Tibial artery (tissue), 4 donors: ENCODE measurements around the gene SEC14L2.

ENCODE experiments used
- DNase-seq, 2 donors: peaks; one replicate each; pipeline ENCODE4 v3.0.0-alpha.2; 2019
- H3K27ac ChIP-seq, 2 donors: fragments of 200-600 bp; sonication (generic) in 1 of 2; 1 replicate in 1 of 2; 2 replicates in 1 of 2; pipeline ENCODE4 v1.5.1; 2018 to 2019; ENCODE audit warnings: mild to moderate bottlenecking in 1 of 2
- H3K27me3 ChIP-seq, 2 donors: fragments of 200-600 bp; sonication (generic) in 1 of 2; one replicate each; pipeline versions ENCODE4 v1.5.1 to v1.6.0; 2016 to 2019
- H3K36me3 ChIP-seq, 3 donors: fragments of 200-600 bp; sonication (generic) in 2 of 3; one replicate each; pipeline ENCODE4 v1.5.1; 2016 to 2019; ENCODE audit warnings: mild to moderate bottlenecking in 2 of 3
- H3K4me1 ChIP-seq, 4 donors: fragments of 200-600 bp; sonication (generic) in 2 of 4; 1 replicate in 3 of 4; 2 replicates in 1 of 4; pipeline ENCODE4 v1.5.1; 2016 to 2019
- H3K4me3 ChIP-seq, 2 donors: fragments of 200-600 bp; sonication (generic) in 1 of 2; 1 replicate in 1 of 2; 2 replicates in 1 of 2; pipeline ENCODE4 v1.5.1; 2018 to 2019; ENCODE audit warnings: mild to moderate bottlenecking in 2 of 2
- H3K9me3 ChIP-seq, 3 donors: fragments of 200-600 bp; sonication (generic) in 1 of 3; one replicate each; pipeline ENCODE4 v1.5.1; 2016 to 2019
- CTCF ChIP-seq, 2 experiments: fragments of 200-600 bp in 1 of 2; fragments of 450-650 bp in 1 of 2; IDR thresholded peaks; one replicate each; pipeline ENCODE4 v1.5.1; 2017 to 2019; ENCODE audit warnings: antibody characterized with exemption in 2 of 2, mild to moderate bottlenecking in 1 of 2, moderate library complexity in 1 of 2
- intact Hi-C: fragments of 100-400 bp; cut with DNase I; formaldehyde crosslinking; loops from one replicate; pipeline ENCODE4 v1.15.0; 2023; ENCODE audit warnings: low total_unique reads

SEC14L2 gene

DNA sequence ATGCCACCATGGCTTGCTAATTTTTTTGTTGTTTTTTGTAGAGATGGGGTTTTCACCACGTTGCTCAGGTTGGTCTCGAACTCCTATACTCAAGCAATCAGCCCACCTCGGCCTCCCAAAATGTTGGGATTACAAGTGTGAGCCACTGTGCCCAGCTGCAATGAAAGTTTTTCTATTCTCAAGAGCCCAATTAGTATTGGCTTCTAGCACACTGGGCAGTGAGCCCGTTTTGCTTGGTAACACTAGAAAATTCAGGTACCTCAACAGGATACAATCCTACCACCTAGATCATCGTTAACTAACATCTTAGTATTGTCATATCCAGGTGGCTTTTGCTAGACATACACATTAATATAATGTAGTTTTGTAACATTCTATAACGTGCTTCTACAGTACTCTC, 56.0 kb downstream of the SEC14L2 start:
- Histone ChIP-seq H3K27me3 (peaks cover 0 to 22% of the 10 kb centered on the region in 2 donors), H3K27ac (no peak overlapping the region), H3K4me1 (no peaks in the 10 kb centered on the region), H3K4me3 (no peak overlapping the region), H3K36me3 (no peaks in the 10 kb centered on the region), H3K9me3 (no peaks in the 10 kb centered on the region)
- intact Hi-C loops = no loop called here
- DNase-seq = no peak
- TF ChIP-seq CTCF (IDR thresholded peaks at IDR 0.05) = no peak

DNA sequence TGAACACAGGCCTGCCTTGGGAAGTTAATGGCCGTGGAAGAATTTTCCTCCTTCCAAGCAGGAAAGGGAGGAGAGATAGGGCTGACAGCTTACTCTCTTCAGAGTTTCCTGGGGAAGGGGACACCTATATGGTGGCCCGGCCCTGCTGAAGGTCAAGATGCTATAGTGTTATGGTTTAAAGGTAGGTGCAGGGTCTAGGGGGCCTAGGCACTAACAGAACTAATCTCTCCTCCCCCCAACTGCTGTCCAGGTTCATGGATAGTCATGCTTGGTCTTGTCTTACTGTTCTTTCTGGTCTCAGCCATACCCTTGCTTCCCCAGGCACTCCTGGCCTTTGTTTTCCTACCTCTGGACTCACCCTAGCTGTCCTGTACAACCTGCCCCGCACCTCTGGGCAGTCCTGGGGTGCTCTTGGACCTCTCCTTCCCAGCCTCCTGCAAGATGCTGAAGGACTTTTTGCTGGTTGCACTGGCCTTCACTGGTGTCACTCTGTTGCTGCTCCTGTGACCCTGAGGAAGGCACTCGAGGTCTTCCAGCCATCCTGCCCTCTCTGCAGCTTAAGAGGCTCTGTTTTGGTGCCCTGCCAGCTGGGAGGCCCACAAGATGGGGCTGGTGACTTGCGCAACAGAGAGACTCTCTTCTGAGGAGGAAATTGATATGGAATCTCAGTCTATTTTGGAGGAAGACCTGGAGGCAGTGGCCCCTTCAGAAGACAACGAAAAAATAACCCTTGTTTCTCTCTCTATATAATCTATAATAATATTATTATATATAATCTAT, 57.1 kb downstream of the SEC14L2 start:
- Histone ChIP-seq H3K27me3 (peaks cover 0 to 31% of the 10 kb centered on the region in 2 donors), H3K4me3 (no peak overlapping the region), H3K4me1 (no peaks in the 10 kb centered on the region), H3K36me3 (no peaks in the 10 kb centered on the region), H3K27ac (no peak overlapping the region), H3K9me3 (no peaks in the 10 kb centered on the region)
- no peak for TF ChIP-seq CTCF (IDR thresholded peaks at IDR 0.05)
- intact Hi-C loops = no loop called here
- no peak for DNase-seq

DNA sequence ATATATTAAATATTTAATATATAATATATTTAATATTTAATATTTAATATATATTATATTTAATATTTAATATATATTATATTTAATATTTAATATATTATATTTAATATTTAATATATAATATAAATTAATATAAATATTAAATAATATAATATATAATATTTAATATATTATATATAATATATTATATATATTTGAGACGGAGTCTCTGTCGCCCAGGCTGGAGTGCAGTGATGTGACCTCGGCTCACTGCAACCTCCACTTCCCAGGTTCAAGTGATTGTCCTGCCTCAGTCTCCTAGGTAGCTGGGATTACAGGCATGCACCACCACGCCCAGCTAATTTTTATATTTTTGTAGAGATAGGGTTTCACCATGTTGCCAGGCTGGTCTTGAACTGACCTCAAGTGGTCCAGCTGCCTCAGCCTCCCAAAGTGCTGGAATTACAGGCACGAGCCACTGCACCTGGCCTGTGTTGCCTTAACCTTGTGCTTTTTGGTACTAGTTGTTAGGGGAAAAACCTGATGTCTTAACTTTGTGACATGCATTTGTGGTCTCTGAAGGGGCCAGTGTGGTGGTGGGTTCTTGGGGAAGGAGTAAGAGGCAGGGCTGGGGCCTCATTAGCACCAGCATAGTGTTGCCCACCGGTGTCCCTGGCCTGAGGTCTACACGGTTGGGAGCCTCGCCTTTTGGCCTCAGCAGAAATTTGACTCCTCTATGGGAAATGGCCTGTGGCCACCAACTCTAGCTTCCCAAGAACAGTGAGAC, 58.4 kb downstream of the SEC14L2 start:
- TF ChIP-seq CTCF (IDR thresholded peaks at IDR 0.05) = no peak
- H3K27ac ChIP-seq = no peak overlapping the region
- H3K4me3 ChIP-seq = no peak overlapping the region
- H3K36me3 ChIP-seq = no peaks in the 10 kb centered on the region
- H3K27me3 ChIP-seq = peaks cover 0 to 40% of the 10 kb centered on the region in 2 donors
- no peaks in the 10 kb centered on the region for H3K9me3 ChIP-seq
- no peaks in the 10 kb centered on the region for H3K4me1 ChIP-seq
- no peak for DNase-seq
- intact Hi-C loops = no loop called here

DNA sequence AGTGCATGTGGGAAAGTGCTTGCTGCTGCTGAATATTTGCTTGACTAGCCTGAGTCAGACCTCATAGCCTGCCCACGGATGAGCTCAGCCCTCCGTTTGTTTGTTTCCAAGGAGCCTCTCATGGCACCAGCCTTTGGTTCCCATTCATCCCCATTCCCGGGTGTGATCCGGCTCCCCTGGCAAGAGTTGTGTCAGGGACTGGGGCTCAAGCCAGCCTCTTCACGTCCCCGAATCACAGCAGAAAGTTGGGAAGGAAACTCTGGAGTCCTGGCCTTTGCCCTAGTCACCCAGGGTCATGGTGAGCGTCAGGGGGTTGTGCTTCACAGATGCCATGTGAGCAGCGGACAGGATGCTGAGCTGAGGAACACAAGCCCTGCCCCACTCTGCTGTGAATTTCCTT, 61.2 kb downstream of the SEC14L2 start:
- Histone ChIP-seq H3K27ac (no peak overlapping the region), H3K36me3 (no peaks in the 10 kb centered on the region), H3K4me3 (no peak overlapping the region), H3K9me3 (no peaks in the 10 kb centered on the region), H3K27me3 (peaks cover 0 to 37% of the 10 kb centered on the region in 2 donors), H3K4me1 (no peaks in the 10 kb centered on the region)
- TF ChIP-seq CTCF (IDR thresholded peaks at IDR 0.05) = no peak
- intact Hi-C loops = no loop called here
- DNase-seq = no peak

- Histone ChIP-seq H3K27me3 (peaks cover 0 to 37% of the 10 kb centered on the region in 2 donors), H3K27ac (no peak overlapping the region), H3K4me1 (no peaks in the 10 kb centered on the region), H3K9me3 (no peaks in the 10 kb centered on the region), H3K4me3 (no peak overlapping the region), H3K36me3 (no peaks in the 10 kb centered on the region)
- intact Hi-C loops = no loop called here
- DNase-seq = no peak
- no peak for TF ChIP-seq CTCF (IDR thresholded peaks at IDR 0.05)
Measured at GRCh38 chr22:30459181-30460052, 62.6 kb downstream of the SEC14L2 start.
